Astrocyte (in vitro differentiated cells and primary cell): ENCODE results near the gene ERGIC3. TPM values are rescaled to one million over a fixed set of nuclear protein-coding genes. Genes with fewer than 3 reads are reported as not detected.
"Not testable (repeated sequence)": the region's sequence is repeated elsewhere in the genome, so short reads cannot be mapped to it uniquely, and the experiment has no call there.

ENCODE experiments used
- DNase-seq: peaks from one replicate; pipeline ENCODE4 v3.0.0-alpha.2; 2010; ENCODE audit warnings: low read depth
- FAIRE-seq: peaks from 2 replicates; lab custom pipeline; 2011; peaks lifted over from hg19 to GRCh38; lab: Jason Lieb, UNC
- H2AFZ ChIP-seq: 2 replicates; pipeline ENCODE4 v1.6.0; 2012; ENCODE audit warnings: low read depth, low read length, inconsistent platforms
- H3K27ac ChIP-seq: 2 replicates; pipeline ENCODE4 v1.5.1; 2011; ENCODE audit warnings: low read depth, low read length, inconsistent platforms
- H3K27me3 ChIP-seq: 2 replicates; pipeline ENCODE4 v1.6.0; 2011; ENCODE audit warnings: low read length, inconsistent platforms; ENCODE audit not compliant: insufficient read depth
- H3K36me3 ChIP-seq: 2 replicates; pipeline ENCODE4 v1.5.1; 2011; ENCODE audit warnings: low read length, inconsistent platforms; ENCODE audit not compliant: insufficient read depth
- H3K4me1 ChIP-seq: 2 replicates; pipeline ENCODE4 v1.5.1; 2011; ENCODE audit warnings: low read length, inconsistent platforms; ENCODE audit not compliant: insufficient read depth
- H3K4me2 ChIP-seq: 2 replicates; pipeline ENCODE4 v1.6.0; 2012; ENCODE audit warnings: low read length, inconsistent platforms
- H3K4me3 ChIP-seq: 2 replicates; pipeline ENCODE4 v1.5.1; 2011; ENCODE audit warnings: low read depth, mild to moderate bottlenecking, low read length, inconsistent platforms; ENCODE audit not compliant: insufficient read depth
- H3K79me2 ChIP-seq: 2 replicates; pipeline ENCODE4 v1.6.0; 2012; ENCODE audit warnings: mild to moderate bottlenecking, low read length, inconsistent platforms; ENCODE audit not compliant: insufficient read depth
- H3K9ac ChIP-seq: 2 replicates; pipeline ENCODE4 v1.6.0; 2012; ENCODE audit warnings: mild to moderate bottlenecking, low read length, inconsistent platforms
- H3K9me3 ChIP-seq: 2 replicates; pipeline ENCODE4 v1.5.1; 2012; ENCODE audit warnings: low read depth, mild to moderate bottlenecking, low read length, inconsistent platforms; ENCODE audit not compliant: insufficient read depth
- H4K20me1 ChIP-seq: 2 replicates; pipeline ENCODE4 v1.6.0; 2012; ENCODE audit warnings: low read length, inconsistent platforms; ENCODE audit not compliant: insufficient read depth
- H3K27ac Mint-ChIP-seq: one replicate; pipeline ENCODE4 v1.8.0; 2021; ENCODE audit warnings: mild to moderate bottlenecking, mixed read lengths; ENCODE audit not compliant: unreplicated experiment
- H3K27me3 Mint-ChIP-seq: one replicate; pipeline ENCODE4 v1.8.0; 2021; ENCODE audit warnings: low read depth, mixed read lengths; ENCODE audit not compliant: unreplicated experiment
- H3K36me3 Mint-ChIP-seq: one replicate; pipeline ENCODE4 v1.8.0; 2021; ENCODE audit warnings: low read depth, mixed read lengths; ENCODE audit not compliant: unreplicated experiment
- H3K4me1 Mint-ChIP-seq: one replicate; pipeline ENCODE4 v1.8.0; 2021; ENCODE audit warnings: low read depth, mixed read lengths; ENCODE audit not compliant: unreplicated experiment
- H3K4me3 Mint-ChIP-seq: one replicate; pipeline ENCODE4 v1.8.0; 2021; ENCODE audit warnings: mild to moderate bottlenecking, moderate library complexity, mixed read lengths; ENCODE audit not compliant: unreplicated experiment
- H3K9me3 Mint-ChIP-seq: one replicate; pipeline ENCODE4 v1.8.0; 2021; ENCODE audit warnings: mild to moderate bottlenecking, mixed read lengths; ENCODE audit not compliant: unreplicated experiment
- CTCF ChIP-seq: IDR thresholded peaks from 2 replicates; pipeline ENCODE4 v1.5.1; 2011; ENCODE audit warnings: low read depth, mild to moderate bottlenecking, inconsistent platforms, low read length, moderate library complexity; ENCODE audit not compliant: insufficient read depth
- EZH2 ChIP-seq: IDR thresholded peaks from 2 replicates; pipeline ENCODE4 v1.6.1; 2012; ENCODE audit warnings: mild to moderate bottlenecking, low read length, inconsistent platforms; ENCODE audit not compliant: insufficient read depth
- total RNA-seq: library from RNA; stranded (reverse); gene quantifications from 2 replicates; pipeline ENCODE4 v1.2.1, GENCODE V29; 2021

ERGIC3 gene
- total RNA-seq, 1 donor from 2014 or later = 198 TPM

- Mint-ChIP-seq H3K36me3 (peaks cover 12% of the 10 kb centered on the region), H3K27ac (peak overlapping the region; percentile 59), H3K9me3 (no peaks in the 10 kb centered on the region), H3K4me3 (peak overlapping the region; percentile 94), H3K27me3 (no peaks in the 10 kb centered on the region), H3K4me1 (peaks cover 2% of the 10 kb centered on the region)
- Histone ChIP-seq H3K9me3 (no peaks in the 10 kb centered on the region), H2AFZ (no peak overlapping the region), H3K4me2 (peak overlapping the region; percentile 91), H4K20me1 (no peaks in the 10 kb centered on the region), H3K4me1 (peaks cover 11% of the 10 kb centered on the region), H3K4me3 (peak overlapping the region; percentile 89), H3K27ac (no peak overlapping the region), H3K27me3 (no peaks in the 10 kb centered on the region), H3K36me3 (peaks cover 9% of the 10 kb centered on the region), H3K79me2 (peaks cover 10% of the 10 kb centered on the region), H3K9ac (no peak overlapping the region)
- FAIRE-seq (no peak), DNase-seq (no peak)
- no peak for TF ChIP-seq EZH2
- no peak for TF ChIP-seq CTCF
Observed at GRCh38 chr20:35542990-35543389, 1.1 kb downstream of the ERGIC3 start.

GRCh38 chr20:35544436-35544835, 2.6 kb downstream of the ERGIC3 start:
- H3K27ac ChIP-seq = no peak overlapping the region
- no peaks in the 10 kb centered on the region for H3K27me3 Mint-ChIP-seq
- peaks cover 10% of the 10 kb centered on the region for H3K79me2 ChIP-seq
- DNase-seq (no peak), FAIRE-seq (no peak)
- no peak overlapping the region for H3K4me3 Mint-ChIP-seq
- H3K4me2 ChIP-seq = no peak overlapping the region
- peaks cover 16% of the 10 kb centered on the region for H3K36me3 Mint-ChIP-seq
- H3K27me3 ChIP-seq = no peaks in the 10 kb centered on the region
- no peaks in the 10 kb centered on the region for H3K9me3 ChIP-seq
- H3K9me3 Mint-ChIP-seq = no peaks in the 10 kb centered on the region
- H3K4me1 Mint-ChIP-seq = peaks cover 2% of the 10 kb centered on the region
- H2AFZ ChIP-seq = no peak overlapping the region
- no peak for TF ChIP-seq EZH2
- H3K27ac Mint-ChIP-seq = no peak overlapping the region
- H3K36me3 ChIP-seq = peaks cover 20% of the 10 kb centered on the region
- no peaks in the 10 kb centered on the region for H4K20me1 ChIP-seq
- H3K4me3 ChIP-seq = no peak overlapping the region
- no peak overlapping the region for H3K9ac ChIP-seq
- H3K4me1 ChIP-seq = peaks cover 11% of the 10 kb centered on the region

- H3K4me3 Mint-ChIP-seq, H3K9me3 ChIP-seq, H3K4me1 Mint-ChIP-seq, H3K9me3 Mint-ChIP-seq, H3K79me2 ChIP-seq, H2AFZ ChIP-seq, FAIRE-seq, H3K27me3 Mint-ChIP-seq, H3K27ac ChIP-seq, H3K4me2 ChIP-seq, H4K20me1 ChIP-seq, H3K27me3 ChIP-seq, H3K4me3 ChIP-seq, H3K27ac Mint-ChIP-seq, H3K9ac ChIP-seq: not testable (repeated sequence)
- Histone ChIP-seq H3K36me3 (peaks cover 20% of the 10 kb centered on the region), H3K4me1 (peaks cover 11% of the 10 kb centered on the region)
- peak; percentile 7 for DNase-seq
- H3K36me3 Mint-ChIP-seq = peaks cover 18% of the 10 kb centered on the region
Observed at GRCh38 chr20:35544941-35545340, 3.1 kb downstream of the ERGIC3 start.

- TF ChIP-seq EZH2 = no peak
- TF ChIP-seq CTCF = no peak
- Mint-ChIP-seq H3K36me3 (peaks cover 20% of the 10 kb centered on the region), H3K4me1 (peaks cover under 1% of the 10 kb centered on the region), H3K27me3 (no peaks in the 10 kb centered on the region), H3K4me3 (no peak overlapping the region), H3K27ac (no peak overlapping the region), H3K9me3 (no peaks in the 10 kb centered on the region)
- no peak overlapping the region for H3K9ac ChIP-seq
- peaks cover 10% of the 10 kb centered on the region for H3K79me2 ChIP-seq
- H3K9me3 ChIP-seq = no peaks in the 10 kb centered on the region
- FAIRE-seq (no peak), DNase-seq (no peak)
- no peak overlapping the region for H3K4me2 ChIP-seq
- peaks cover 11% of the 10 kb centered on the region for H3K4me1 ChIP-seq
- no peak overlapping the region for H3K4me3 ChIP-seq
- H4K20me1 ChIP-seq = peaks cover under 1% of the 10 kb centered on the region
- no peaks in the 10 kb centered on the region for H3K27me3 ChIP-seq
- H3K27ac ChIP-seq = no peak overlapping the region
- no peak overlapping the region for H2AFZ ChIP-seq
- H3K36me3 ChIP-seq = peaks cover 24% of the 10 kb centered on the region
Observed at GRCh38 chr20:35546127-35546526, 4.2 kb downstream of the ERGIC3 start.
